ENCODE data around the gene PTPRT.

Gene PTPRT

DNA sequence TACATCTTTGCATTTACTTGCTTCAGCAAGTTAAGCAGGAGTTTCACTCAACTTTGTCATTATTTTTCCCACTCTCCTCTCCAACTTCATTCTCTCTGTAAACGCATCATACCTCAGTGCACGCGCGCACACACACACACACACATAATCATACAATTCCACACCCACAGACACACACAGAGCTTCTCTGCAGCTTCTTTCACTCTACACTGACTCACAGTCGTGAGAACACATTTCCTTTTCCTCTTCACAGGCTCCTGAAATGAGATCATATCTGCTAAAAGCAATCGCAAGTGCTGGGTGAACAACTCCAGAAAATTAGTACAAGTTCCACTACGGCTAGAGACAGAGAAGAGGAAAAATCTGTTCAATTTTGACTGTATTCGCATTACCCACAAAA lies 215.4 kb downstream of the PTPRT start:
- ChIA-PET CTCF (no interaction called here), POLR2A (no interaction called here)
- H3K36me3 ChIP-seq (ENCODE audit: control insufficient read depth in 2 of 2, insufficient read depth in 1 of 2, low read length in 2 of 2) = no peaks in the 10 kb centered on the region
- no peak overlapping the region for H3K4me3 ChIP-seq (ENCODE audit: low read depth, low read length)
- no peaks in the 10 kb centered on the region for H3K9me3 ChIP-seq (ENCODE audit: control insufficient read depth, insufficient read depth, low read depth, low read length)
- no peak overlapping the region for H3K27ac ChIP-seq (ENCODE audit: extremely low read depth, low read depth, low read length)
- H3K4me1 ChIP-seq (ENCODE audit: control insufficient read depth, insufficient read depth, low read length) = no peaks in the 10 kb centered on the region
- TF ChIP-seq OSR2 (tag by site-specific recombination; IDR thresholded peaks at IDR 0.05) (no peak), ATF2 (tag by site-specific recombination; IDR thresholded peaks at IDR 0.05; ENCODE audit: low read depth) (no peak), ZNF544 (tag by site-specific recombination; IDR thresholded peaks at IDR 0.05) (no peak), ZNF707 (tag by site-specific recombination; IDR thresholded peaks at IDR 0.05) (no peak), ZNF701 (tag by site-specific recombination; IDR thresholded peaks at IDR 0.05) (no peak), ZNF571 (tag by site-specific recombination; IDR thresholded peaks at IDR 0.05) (no peak), ZNF48 (tag by site-specific recombination; IDR thresholded peaks at IDR 0.05) (no peak), ZNF585B (tag by site-specific recombination; IDR thresholded peaks at IDR 0.05) (no peak), ZNF366 (tag by site-specific recombination; conservative IDR thresholded peaks at IDR 0.05) (no peak), TSHZ1 (tag by site-specific recombination; IDR thresholded peaks at IDR 0.05; ENCODE audit: borderline replicate concordance) (no peak), ZNF239 (tag by site-specific recombination; IDR thresholded peaks at IDR 0.05) (no peak), ZNF658 (tag by site-specific recombination; IDR thresholded peaks at IDR 0.05) (no peak), ZNF76 (tag by site-specific recombination; IDR thresholded peaks at IDR 0.05; ENCODE audit: borderline replicate concordance, low read depth) (no peak)
- TF ChIP-seq, protein P1, sequence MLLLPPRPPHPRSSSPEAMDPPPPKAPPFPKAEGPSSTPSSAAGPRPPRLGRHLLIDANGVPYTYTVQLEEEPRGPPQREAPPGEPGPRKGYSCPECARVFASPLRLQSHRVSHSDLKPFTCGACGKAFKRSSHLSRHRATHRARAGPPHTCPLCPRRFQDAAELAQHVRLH (tag by site-specific recombination; IDR thresholded peaks at IDR 0.05) = no peak
- TF ChIP-seq, protein P2, sequence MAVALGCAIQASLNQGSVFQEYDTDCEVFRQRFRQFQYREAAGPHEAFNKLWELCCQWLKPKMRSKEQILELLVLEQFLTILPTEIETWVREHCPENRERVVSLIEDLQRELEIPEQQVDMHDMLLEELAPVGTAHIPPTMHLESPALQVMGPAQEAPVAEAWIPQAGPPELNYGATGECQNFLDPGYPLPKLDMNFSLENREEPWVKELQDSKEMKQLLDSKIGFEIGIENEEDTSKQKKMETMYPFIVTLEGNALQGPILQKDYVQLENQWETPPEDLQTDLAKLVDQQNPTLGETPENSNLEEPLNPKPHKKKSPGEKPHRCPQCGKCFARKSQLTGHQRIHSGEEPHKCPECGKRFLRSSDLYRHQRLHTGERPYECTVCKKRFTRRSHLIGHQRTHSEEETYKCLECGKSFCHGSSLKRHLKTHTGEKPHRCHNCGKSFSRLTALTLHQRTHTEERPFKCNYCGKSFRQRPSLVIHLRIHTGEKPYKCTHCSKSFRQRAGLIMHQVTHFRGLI (tag by site-specific recombination; IDR thresholded peaks at IDR 0.05) = no peak
- TF ChIP-seq, protein P3, sequence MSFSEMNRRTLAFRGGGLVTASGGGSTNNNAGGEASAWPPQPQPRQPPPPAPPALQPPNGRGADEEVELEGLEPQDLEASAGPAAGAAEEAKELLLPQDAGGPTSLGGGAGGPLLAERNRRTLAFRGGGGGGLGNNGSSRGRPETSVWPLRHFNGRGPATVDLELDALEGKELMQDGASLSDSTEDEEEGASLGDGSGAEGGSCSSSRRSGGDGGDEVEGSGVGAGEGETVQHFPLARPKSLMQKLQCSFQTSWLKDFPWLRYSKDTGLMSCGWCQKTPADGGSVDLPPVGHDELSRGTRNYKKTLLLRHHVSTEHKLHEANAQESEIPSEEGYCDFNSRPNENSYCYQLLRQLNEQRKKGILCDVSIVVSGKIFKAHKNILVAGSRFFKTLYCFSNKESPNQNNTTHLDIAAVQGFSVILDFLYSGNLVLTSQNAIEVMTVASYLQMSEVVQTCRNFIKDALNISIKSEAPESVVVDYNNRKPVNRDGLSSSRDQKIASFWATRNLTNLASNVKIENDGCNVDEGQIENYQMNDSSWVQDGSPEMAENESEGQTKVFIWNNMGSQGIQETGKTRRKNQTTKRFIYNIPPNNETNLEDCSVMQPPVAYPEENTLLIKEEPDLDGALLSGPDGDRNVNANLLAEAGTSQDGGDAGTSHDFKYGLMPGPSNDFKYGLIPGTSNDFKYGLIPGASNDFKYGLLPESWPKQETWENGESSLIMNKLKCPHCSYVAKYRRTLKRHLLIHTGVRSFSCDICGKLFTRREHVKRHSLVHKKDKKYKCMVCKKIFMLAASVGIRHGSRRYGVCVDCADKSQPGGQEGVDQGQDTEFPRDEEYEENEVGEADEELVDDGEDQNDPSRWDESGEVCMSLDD (tag by site-specific recombination; IDR thresholded peaks at IDR 0.05) = no peak
- TF ChIP-seq, protein P4, sequence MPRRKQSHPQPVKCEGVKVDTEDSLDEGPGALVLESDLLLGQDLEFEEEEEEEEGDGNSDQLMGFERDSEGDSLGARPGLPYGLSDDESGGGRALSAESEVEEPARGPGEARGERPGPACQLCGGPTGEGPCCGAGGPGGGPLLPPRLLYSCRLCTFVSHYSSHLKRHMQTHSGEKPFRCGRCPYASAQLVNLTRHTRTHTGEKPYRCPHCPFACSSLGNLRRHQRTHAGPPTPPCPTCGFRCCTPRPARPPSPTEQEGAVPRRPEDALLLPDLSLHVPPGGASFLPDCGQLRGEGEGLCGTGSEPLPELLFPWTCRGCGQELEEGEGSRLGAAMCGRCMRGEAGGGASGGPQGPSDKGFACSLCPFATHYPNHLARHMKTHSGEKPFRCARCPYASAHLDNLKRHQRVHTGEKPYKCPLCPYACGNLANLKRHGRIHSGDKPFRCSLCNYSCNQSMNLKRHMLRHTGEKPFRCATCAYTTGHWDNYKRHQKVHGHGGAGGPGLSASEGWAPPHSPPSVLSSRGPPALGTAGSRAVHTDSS (tag by site-specific recombination; IDR thresholded peaks at IDR 0.05) = no peak
- TF ChIP-seq, protein P5, sequence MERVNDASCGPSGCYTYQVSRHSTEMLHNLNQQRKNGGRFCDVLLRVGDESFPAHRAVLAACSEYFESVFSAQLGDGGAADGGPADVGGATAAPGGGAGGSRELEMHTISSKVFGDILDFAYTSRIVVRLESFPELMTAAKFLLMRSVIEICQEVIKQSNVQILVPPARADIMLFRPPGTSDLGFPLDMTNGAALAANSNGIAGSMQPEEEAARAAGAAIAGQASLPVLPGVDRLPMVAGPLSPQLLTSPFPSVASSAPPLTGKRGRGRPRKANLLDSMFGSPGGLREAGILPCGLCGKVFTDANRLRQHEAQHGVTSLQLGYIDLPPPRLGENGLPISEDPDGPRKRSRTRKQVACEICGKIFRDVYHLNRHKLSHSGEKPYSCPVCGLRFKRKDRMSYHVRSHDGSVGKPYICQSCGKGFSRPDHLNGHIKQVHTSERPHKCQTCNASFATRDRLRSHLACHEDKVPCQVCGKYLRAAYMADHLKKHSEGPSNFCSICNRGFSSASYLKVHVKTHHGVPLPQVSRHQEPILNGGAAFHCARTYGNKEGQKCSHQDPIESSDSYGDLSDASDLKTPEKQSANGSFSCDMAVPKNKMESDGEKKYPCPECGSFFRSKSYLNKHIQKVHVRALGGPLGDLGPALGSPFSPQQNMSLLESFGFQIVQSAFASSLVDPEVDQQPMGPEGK (tag by site-specific recombination; IDR thresholded peaks at IDR 0.05) = no peak
- TF ChIP-seq, protein P6, sequence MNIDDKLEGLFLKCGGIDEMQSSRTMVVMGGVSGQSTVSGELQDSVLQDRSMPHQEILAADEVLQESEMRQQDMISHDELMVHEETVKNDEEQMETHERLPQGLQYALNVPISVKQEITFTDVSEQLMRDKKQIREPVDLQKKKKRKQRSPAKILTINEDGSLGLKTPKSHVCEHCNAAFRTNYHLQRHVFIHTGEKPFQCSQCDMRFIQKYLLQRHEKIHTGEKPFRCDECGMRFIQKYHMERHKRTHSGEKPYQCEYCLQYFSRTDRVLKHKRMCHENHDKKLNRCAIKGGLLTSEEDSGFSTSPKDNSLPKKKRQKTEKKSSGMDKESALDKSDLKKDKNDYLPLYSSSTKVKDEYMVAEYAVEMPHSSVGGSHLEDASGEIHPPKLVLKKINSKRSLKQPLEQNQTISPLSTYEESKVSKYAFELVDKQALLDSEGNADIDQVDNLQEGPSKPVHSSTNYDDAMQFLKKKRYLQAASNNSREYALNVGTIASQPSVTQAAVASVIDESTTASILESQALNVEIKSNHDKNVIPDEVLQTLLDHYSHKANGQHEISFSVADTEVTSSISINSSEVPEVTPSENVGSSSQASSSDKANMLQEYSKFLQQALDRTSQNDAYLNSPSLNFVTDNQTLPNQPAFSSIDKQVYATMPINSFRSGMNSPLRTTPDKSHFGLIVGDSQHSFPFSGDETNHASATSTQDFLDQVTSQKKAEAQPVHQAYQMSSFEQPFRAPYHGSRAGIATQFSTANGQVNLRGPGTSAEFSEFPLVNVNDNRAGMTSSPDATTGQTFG (tag by site-specific recombination; IDR thresholded peaks at IDR 0.05; ENCODE audit: borderline replicate concordance) = no peak
- TF ChIP-seq, protein P7, sequence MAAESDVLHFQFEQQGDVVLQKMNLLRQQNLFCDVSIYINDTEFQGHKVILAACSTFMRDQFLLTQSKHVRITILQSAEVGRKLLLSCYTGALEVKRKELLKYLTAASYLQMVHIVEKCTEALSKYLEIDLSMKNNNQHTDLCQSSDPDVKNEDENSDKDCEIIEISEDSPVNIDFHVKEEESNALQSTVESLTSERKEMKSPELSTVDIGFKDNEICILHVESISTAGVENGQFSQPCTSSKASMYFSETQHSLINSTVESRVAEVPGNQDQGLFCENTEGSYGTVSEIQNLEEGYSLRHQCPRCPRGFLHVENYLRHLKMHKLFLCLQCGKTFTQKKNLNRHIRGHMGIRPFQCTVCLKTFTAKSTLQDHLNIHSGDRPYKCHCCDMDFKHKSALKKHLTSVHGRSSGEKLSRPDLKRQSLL (tag by site-specific recombination; IDR thresholded peaks at IDR 0.05) = no peak
